ENCODE results near the gene KCNAB1. TPM values are rescaled to one million over a fixed set of nuclear protein-coding genes. Genes with fewer than 3 reads are reported as not detected.

The KCNAB1 gene
- total and polyA plus RNA-seq, 2 donors (not counting 1 experiment from before 2014, with no cell fraction given) = not detected

GRCh38 chr3:156477323-156477722 is 356.9 kb downstream of the KCNAB1 start:
- Mint-ChIP-seq H3K27ac (no peak overlapping the region), H3K4me1 (peaks cover 1% of the 10 kb centered on the region), H3K27me3 (peaks cover 18% of the 10 kb centered on the region), H3K4me3 (no peak overlapping the region), H3K9me3 (ENCODE audit: insufficient read depth) (no peaks in the 10 kb centered on the region)
- Histone ChIP-seq H3K9me3 (ENCODE audit: control extremely low read depth in 1 of 3, control insufficient read depth in 2 of 3, insufficient read depth in 1 of 3, low read length in 2 of 3) (no peaks in the 10 kb centered on the region), H3K4me1 (ENCODE audit: control insufficient read depth in 2 of 2, insufficient read depth in 2 of 2, low read length in 2 of 2) (no peaks in the 10 kb centered on the region), H3K27ac (ENCODE audit: low read length in 2 of 2) (no peak overlapping the region), H3K9ac (ENCODE audit: low read length) (no peak overlapping the region), H2AFZ (ENCODE audit: insufficient read depth, low read depth, low read length, poor library complexity, severe bottlenecking) (no peak overlapping the region), H3K4me3 (ENCODE audit: control extremely low read depth in 1 of 5, extremely low read depth in 1 of 5, insufficient read depth in 1 of 5, low read depth in 2 of 5, low read length in 4 of 5) (no peak overlapping the region), H3K27me3 (replicated peaks in 1 of 4; ENCODE audit: control extremely low read depth in 1 of 4, control insufficient read depth in 3 of 4, insufficient read depth in 4 of 4, low read length in 3 of 4) (peaks cover 0 to 6% (median 2%) of the 10 kb centered on the region in 4 experiments), H3K36me3 (replicated peaks in 1 of 2; ENCODE audit: control extremely low read depth in 1 of 2, control insufficient read depth in 1 of 2, extremely low read depth in 1 of 2, insufficient read depth in 2 of 2, low read length in 1 of 2) (no peaks in the 10 kb centered on the region), H3K79me2 (ENCODE audit: control insufficient read depth, insufficient read depth, low read length) (no peaks in the 10 kb centered on the region), H4K20me1 (ENCODE audit: control insufficient read depth, insufficient read depth, low read length, poor library complexity, severe bottlenecking) (no peaks in the 10 kb centered on the region), H3K4me2 (replicated peaks; ENCODE audit: low read depth, low read length, poor library complexity, severe bottlenecking) (no peak overlapping the region)
- POLR2A ChIA-PET = no interaction called here
- WGBS (ENCODE audit: insufficient coverage) = 100% methylated on average over 1 of the region's 1 CpG
- CTCF ChIA-PET = no interaction called here
- intact Hi-C loops (cut with micrococcal nuclease) = no loop called here
- no peak for ATAC-seq (ENCODE audit: low read depth)
- no peak for DNase-seq
- no peak for TF ChIP-seq EZH2 (IDR thresholded peaks at IDR 0.05; ENCODE audit: borderline replicate concordance, insufficient read depth, low read depth, low read length, poor library complexity, severe bottlenecking)
- no peak for TF ChIP-seq CTCF (IDR thresholded peaks at IDR 0.05)

- H3K4me3 Mint-ChIP-seq = no peak overlapping the region
- H3K79me2 ChIP-seq (ENCODE audit: control insufficient read depth, insufficient read depth, low read length) = no peaks in the 10 kb centered on the region
- H3K27me3 Mint-ChIP-seq = peaks cover 18% of the 10 kb centered on the region
Observed at GRCh38 chr3:156478891-156479290, 358.5 kb downstream of the KCNAB1 start.

More at GRCh38 chr3:156478891-156479290, 358.5 kb downstream of the KCNAB1 start:
- no peak overlapping the region for H3K27ac Mint-ChIP-seq
- Histone ChIP-seq H3K4me1 (ENCODE audit: control insufficient read depth in 2 of 2, insufficient read depth in 2 of 2, low read length in 2 of 2) (peaks cover 11 to 12% of the 10 kb centered on the region in 2 donors), H3K27ac (ENCODE audit: low read length in 2 of 2) (no peak overlapping the region), H2AFZ (ENCODE audit: insufficient read depth, low read depth, low read length, poor library complexity, severe bottlenecking) (no peak overlapping the region), H3K4me3 (ENCODE audit: control extremely low read depth in 1 of 5, extremely low read depth in 1 of 5, insufficient read depth in 1 of 5, low read depth in 2 of 5, low read length in 4 of 5) (no peak overlapping the region), H3K27me3 (replicated peaks in 1 of 4; ENCODE audit: control extremely low read depth in 1 of 4, control insufficient read depth in 3 of 4, insufficient read depth in 4 of 4, low read length in 3 of 4) (peaks cover 0 to 6% (median 2%) of the 10 kb centered on the region in 4 experiments), H3K9ac (ENCODE audit: low read length) (no peak overlapping the region), H3K9me3 (ENCODE audit: control extremely low read depth in 1 of 3, control insufficient read depth in 2 of 3, insufficient read depth in 1 of 3, low read length in 2 of 3) (no peaks in the 10 kb centered on the region), H4K20me1 (ENCODE audit: control insufficient read depth, insufficient read depth, low read length, poor library complexity, severe bottlenecking) (no peaks in the 10 kb centered on the region), H3K4me2 (replicated peaks; ENCODE audit: low read depth, low read length, poor library complexity, severe bottlenecking) (no peak overlapping the region), H3K36me3 (replicated peaks in 1 of 2; ENCODE audit: control extremely low read depth in 1 of 2, control insufficient read depth in 1 of 2, extremely low read depth in 1 of 2, insufficient read depth in 2 of 2, low read length in 1 of 2) (no peaks in the 10 kb centered on the region)
- TF ChIP-seq CTCF (IDR thresholded peaks at IDR 0.05) (no peak), EZH2 (IDR thresholded peaks at IDR 0.05; ENCODE audit: borderline replicate concordance, insufficient read depth, low read depth, low read length, poor library complexity, severe bottlenecking) (no peak)
- ATAC-seq (ENCODE audit: low read depth) (no peak), DNase-seq (no peak)
- H3K4me1 Mint-ChIP-seq = peaks cover 13% of the 10 kb centered on the region
- POLR2A ChIA-PET = no interaction called here
- CTCF ChIA-PET = interaction anchor here (1.0 kb wide), 1 partner anchor 31 kb away, joined by 3 read pairs; no protein-coding TSS in a partner anchor
- H3K9me3 Mint-ChIP-seq (ENCODE audit: insufficient read depth) = no peaks in the 10 kb centered on the region
- 100% methylated on average over 2 of the region's 2 CpGs for WGBS (ENCODE audit: insufficient coverage)
- intact Hi-C loops (cut with micrococcal nuclease) = no loop called here

Measured in B cell (primary cell).